ENCODE measurements around the gene UQCRHL.

- TF ChIP-seq, protein P1, sequence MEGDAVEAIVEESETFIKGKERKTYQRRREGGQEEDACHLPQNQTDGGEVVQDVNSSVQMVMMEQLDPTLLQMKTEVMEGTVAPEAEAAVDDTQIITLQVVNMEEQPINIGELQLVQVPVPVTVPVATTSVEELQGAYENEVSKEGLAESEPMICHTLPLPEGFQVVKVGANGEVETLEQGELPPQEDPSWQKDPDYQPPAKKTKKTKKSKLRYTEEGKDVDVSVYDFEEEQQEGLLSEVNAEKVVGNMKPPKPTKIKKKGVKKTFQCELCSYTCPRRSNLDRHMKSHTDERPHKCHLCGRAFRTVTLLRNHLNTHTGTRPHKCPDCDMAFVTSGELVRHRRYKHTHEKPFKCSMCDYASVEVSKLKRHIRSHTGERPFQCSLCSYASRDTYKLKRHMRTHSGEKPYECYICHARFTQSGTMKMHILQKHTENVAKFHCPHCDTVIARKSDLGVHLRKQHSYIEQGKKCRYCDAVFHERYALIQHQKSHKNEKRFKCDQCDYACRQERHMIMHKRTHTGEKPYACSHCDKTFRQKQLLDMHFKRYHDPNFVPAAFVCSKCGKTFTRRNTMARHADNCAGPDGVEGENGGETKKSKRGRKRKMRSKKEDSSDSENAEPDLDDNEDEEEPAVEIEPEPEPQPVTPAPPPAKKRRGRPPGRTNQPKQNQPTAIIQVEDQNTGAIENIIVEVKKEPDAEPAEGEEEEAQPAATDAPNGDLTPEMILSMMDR (IDR thresholded peaks at IDR 0.05; ENCODE audit: low read depth, low read length) = no peak
- no peak for TF ChIP-seq EZH2phosphoT487 (IDR thresholded peaks at IDR 0.05; ENCODE audit: low read depth)
Measured at GRCh38 chr1:15837931-15838330, 30.5 kb upstream of the UQCRHL start.
